Measurements from ENCODE around the gene FNBP1.
"Not testable (repeated sequence)": the region's sequence is repeated elsewhere in the genome, so short reads cannot be mapped to it uniquely, and the experiment has no call there.

The FNBP1 gene

DNA sequence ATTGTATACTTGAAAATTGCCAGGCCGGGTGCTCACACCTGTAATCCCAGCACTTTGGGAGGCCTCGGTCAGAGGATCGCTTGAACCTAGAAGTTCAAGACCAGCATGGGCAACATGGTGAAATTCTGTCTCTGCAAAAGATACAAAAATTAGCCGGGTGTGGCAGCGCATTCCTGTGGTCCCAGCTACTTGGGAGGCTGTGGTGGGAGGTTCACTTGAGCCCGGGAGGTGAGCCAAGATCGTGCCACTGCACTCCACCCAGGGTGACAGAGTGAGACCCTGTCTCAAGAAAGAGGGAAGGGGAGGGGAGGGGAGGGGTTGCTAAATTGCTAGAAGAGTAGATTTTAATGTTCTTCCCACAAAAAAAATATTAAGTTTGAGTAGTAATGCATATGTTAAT is 53.2 kb downstream of the FNBP1 start:
- H3K4me3 ChIP-seq (ENCODE audit: low read length) = no peak overlapping the region
- DNase-seq (ENCODE audit: low read depth) = no peak
- TF ChIP-seq, protein P1, sequence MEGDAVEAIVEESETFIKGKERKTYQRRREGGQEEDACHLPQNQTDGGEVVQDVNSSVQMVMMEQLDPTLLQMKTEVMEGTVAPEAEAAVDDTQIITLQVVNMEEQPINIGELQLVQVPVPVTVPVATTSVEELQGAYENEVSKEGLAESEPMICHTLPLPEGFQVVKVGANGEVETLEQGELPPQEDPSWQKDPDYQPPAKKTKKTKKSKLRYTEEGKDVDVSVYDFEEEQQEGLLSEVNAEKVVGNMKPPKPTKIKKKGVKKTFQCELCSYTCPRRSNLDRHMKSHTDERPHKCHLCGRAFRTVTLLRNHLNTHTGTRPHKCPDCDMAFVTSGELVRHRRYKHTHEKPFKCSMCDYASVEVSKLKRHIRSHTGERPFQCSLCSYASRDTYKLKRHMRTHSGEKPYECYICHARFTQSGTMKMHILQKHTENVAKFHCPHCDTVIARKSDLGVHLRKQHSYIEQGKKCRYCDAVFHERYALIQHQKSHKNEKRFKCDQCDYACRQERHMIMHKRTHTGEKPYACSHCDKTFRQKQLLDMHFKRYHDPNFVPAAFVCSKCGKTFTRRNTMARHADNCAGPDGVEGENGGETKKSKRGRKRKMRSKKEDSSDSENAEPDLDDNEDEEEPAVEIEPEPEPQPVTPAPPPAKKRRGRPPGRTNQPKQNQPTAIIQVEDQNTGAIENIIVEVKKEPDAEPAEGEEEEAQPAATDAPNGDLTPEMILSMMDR (conservative IDR thresholded peaks at IDR 0.05; ENCODE audit: low read depth, low read length) = no peak

DNA sequence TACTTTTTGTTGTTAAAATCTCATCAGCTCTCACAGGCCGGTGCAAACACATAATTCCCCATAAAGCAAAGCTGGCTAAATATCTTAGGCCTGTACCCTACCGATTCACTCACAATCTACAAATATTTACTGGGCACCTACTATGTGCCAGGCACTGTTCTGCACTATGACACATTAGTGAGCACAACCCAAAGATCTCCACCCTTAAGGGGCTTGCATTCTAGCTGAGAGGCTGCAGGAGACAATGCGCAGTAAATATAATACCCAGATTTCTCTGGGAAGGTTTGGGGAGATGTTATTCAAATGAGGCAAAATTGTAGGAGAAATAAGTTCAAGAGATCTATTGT is 53.7 kb downstream of the FNBP1 start:
- TF ChIP-seq, protein P1 (conservative IDR thresholded peaks at IDR 0.05; ENCODE audit: low read depth, low read length) = no peak
- H3K4me3 ChIP-seq (ENCODE audit: low read length) = no peak overlapping the region
- DNase-seq (ENCODE audit: low read depth) = no peak

DNA sequence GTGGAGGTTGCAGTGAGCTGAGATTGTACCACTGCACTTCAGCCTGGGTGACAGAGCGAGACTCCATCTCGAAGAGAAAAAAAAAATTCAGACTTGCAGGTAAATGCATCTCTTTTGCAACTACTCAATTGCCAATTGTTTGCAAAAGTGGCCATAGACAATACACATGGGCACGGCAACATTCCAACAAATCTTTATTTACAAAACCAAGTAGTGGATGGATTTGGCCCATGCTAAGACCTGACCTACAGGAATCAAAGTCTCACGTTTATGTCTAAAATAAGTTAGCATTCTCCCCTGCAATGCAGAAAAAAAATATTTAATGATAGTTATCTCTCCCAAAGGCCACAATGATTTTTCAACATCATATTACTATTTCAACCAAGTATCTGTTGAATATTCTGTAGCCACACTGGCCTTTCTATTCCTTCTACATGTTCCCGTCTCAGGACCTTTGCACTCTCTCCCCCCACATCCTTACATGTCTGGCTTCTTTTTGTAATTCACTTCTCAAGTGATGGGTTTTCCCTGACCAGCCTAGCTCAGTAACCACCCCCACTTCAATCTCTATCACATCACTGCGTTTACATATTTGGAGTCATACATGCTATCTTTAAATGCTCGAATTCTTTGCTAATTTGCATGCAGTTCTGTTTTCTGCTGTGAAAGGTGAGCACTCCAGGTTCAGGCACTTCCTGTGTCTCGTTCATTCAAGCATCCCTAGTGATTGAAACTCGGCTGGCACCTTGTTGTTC is 54.2 kb downstream of the FNBP1 start:
- no peak for DNase-seq (ENCODE audit: low read depth)
- H3K4me3 ChIP-seq (ENCODE audit: low read length) = no peak overlapping the region
- TF ChIP-seq, protein P1 (conservative IDR thresholded peaks at IDR 0.05; ENCODE audit: low read depth, low read length) = no peak

DNA sequence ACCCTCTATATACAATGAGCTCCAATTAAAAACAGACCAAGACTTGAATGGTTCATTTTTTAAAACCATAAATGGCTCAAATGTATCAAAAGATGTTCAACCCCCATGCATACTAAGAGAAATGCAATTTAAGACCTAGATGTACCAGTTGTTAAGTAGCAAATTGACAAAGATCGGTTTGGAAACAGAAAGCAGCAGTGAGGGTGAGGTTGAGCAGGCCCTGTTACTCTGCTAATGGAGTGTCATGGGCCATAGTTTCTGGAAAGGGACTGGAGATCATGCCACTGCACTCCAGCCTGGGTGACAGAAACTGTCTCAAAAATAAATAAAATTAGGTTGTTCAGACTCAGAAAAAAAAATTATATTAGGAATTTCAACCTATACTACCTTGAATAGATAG is 55.0 kb downstream of the FNBP1 start:
- H3K4me3 ChIP-seq (ENCODE audit: low read length) = no peak overlapping the region
- TF ChIP-seq, protein P1 (conservative IDR thresholded peaks at IDR 0.05; ENCODE audit: low read depth, low read length) = no peak
- DNase-seq (ENCODE audit: low read depth) = no peak

DNA sequence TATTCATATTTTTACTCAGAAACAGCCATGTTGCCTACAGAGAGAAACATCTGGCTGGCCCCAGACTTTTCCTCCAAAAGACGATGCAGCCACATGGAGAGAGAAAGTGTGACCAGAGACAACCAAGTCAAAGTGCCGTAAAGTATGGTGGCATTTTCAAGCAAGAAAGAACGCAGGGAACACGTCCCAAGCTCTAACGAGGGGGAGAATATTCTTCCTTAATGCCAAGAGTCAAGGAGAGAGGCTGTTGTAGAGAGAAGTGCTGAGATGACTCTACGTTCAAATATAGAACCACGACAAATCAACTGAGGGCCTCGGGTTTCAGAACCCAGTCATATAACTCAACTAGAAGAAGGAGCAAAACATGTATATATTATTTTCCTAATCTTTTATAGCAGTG is 55.9 kb downstream of the FNBP1 start:
- TF ChIP-seq, protein P1 (conservative IDR thresholded peaks at IDR 0.05; ENCODE audit: low read depth, low read length) = no peak
- H3K4me3 ChIP-seq (ENCODE audit: low read length) = no peak overlapping the region
- DNase-seq (ENCODE audit: low read depth) = no peak

DNA sequence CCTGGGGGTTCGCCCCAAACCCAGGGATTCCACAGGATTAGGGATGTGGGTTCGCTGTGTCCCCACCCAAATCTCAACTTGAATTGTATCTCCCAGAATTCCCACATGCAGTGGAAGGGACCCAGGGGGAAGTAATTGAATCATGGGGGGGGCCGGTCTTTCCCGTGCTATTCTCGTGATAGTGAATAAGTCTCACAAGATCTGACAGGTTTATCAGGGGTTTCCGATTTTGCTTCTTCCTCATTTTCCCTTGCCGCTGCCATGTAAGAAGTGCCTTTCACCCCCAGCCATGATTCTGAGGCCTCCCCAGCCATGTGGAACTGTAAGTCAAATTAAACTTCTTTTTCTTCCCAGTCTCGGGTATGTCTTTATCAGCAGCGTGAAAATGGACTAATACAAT is 58.4 kb downstream of the FNBP1 start:
- DNase-seq (ENCODE audit: low read depth); H3K4me3 ChIP-seq (ENCODE audit: low read length): not testable (repeated sequence)

DNA sequence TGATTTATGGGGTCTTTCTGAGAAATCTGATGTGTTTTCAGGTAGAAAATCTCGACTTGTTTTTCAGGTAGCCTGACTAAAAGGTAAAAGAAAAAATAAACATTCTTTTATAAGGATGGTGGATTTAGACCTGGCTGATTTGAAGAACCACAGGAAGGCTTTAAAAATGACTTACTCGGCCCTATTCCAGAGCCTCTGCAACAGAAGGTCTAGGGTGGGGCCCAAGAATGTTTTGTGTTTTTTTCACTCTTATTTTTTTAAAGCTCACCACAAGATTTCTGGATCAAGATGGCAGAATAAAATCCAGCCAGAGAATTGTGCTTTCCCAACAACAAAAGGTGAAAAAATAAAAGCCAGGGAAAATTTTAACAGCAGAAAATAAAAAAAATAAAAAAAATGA is 59.1 kb downstream of the FNBP1 start:
- no peak for DNase-seq (ENCODE audit: low read depth)
- TF ChIP-seq, protein P1 (conservative IDR thresholded peaks at IDR 0.05; ENCODE audit: low read depth, low read length) = no peak

More for the DNA sequence above, 59.1 kb downstream of the FNBP1 start:
- no peak overlapping the region for H3K4me3 ChIP-seq (ENCODE audit: low read length)
